Measurements from ENCODE around the gene CD63. TPM values are rescaled to one million over a fixed set of nuclear protein-coding genes. Genes with fewer than 3 reads are reported as not detected.

CD63 gene
- total RNA-seq, 1 experiment from 2014 or later: 409 TPM

- no peak for TF ChIP-seq PRDM15 (CRISPR knock-in tag; IDR thresholded peaks at IDR 0.05)
Observed at GRCh38 chr12:55762646-55763045, 33.8 kb upstream of the CD63 start (continued).

- no peak overlapping the region for H3K27ac Mint-ChIP-seq
- no peak overlapping the region for H3K4me3 Mint-ChIP-seq
- H3K9me3 Mint-ChIP-seq: no peaks in the 10 kb centered on the region
- peaks cover 52% of the 10 kb centered on the region for H3K36me3 Mint-ChIP-seq
- peaks cover 3% of the 10 kb centered on the region for H3K4me1 Mint-ChIP-seq
- DNase-seq (ENCODE audit: low spot score) (no peak), ATAC-seq (no peak)
- ChIA-PET POLR2A (no interaction called here), CTCF (no interaction called here)
- H3K27me3 Mint-ChIP-seq (ENCODE audit: low read depth): no peaks in the 10 kb centered on the region
- TF ChIP-seq SMAD3 (CRISPR knock-in tag; IDR thresholded peaks at IDR 0.05; ENCODE audit: borderline replicate concordance) (no peak), ZNF512 (CRISPR knock-in tag; IDR thresholded peaks at IDR 0.05; ENCODE audit: borderline replicate concordance) (no peak), ZNF121 (CRISPR knock-in tag; IDR thresholded peaks at IDR 0.05) (no peak), TCF7 (CRISPR knock-in tag; IDR thresholded peaks at IDR 0.05; ENCODE audit: low read depth) (no peak), PRRX2 (CRISPR knock-in tag; IDR thresholded peaks at IDR 0.05) (no peak), ZNF396 (CRISPR knock-in tag; IDR thresholded peaks at IDR 0.05; ENCODE audit: borderline replicate concordance) (no peak), ZNF425 (CRISPR knock-in tag; conservative IDR thresholded peaks at IDR 0.05) (no peak), CBFB (CRISPR knock-in tag; IDR thresholded peaks at IDR 0.05; ENCODE audit: low read depth) (no peak), USF2 (CRISPR knock-in tag; IDR thresholded peaks at IDR 0.05) (no peak), GRHL2 (CRISPR knock-in tag; IDR thresholded peaks at IDR 0.05; ENCODE audit: insufficient replicate concordance, severe bottlenecking) (no peak), FOXP4 (CRISPR knock-in tag; IDR thresholded peaks at IDR 0.05) (no peak), CDX4 (CRISPR knock-in tag; IDR thresholded peaks at IDR 0.05; ENCODE audit: borderline replicate concordance) (no peak), ZSCAN18 (CRISPR knock-in tag; IDR thresholded peaks at IDR 0.05) (no peak), KAT7 (CRISPR knock-in tag; IDR thresholded peaks at IDR 0.05; ENCODE audit: borderline replicate concordance) (no peak), AFF4 (CRISPR knock-in tag; IDR thresholded peaks at IDR 0.05; ENCODE audit: borderline replicate concordance) (no peak), E2F1 (CRISPR knock-in tag; IDR thresholded peaks at IDR 0.05) (no peak), TEAD1 (CRISPR knock-in tag; IDR thresholded peaks at IDR 0.05) (no peak)
Observed at GRCh38 chr12:55760663-55761062, 31.9 kb upstream of the CD63 start.

Measured in WTC11 (cell line).